ENCODE data around the gene ANKRD33.

ANKRD33 gene

DNA sequence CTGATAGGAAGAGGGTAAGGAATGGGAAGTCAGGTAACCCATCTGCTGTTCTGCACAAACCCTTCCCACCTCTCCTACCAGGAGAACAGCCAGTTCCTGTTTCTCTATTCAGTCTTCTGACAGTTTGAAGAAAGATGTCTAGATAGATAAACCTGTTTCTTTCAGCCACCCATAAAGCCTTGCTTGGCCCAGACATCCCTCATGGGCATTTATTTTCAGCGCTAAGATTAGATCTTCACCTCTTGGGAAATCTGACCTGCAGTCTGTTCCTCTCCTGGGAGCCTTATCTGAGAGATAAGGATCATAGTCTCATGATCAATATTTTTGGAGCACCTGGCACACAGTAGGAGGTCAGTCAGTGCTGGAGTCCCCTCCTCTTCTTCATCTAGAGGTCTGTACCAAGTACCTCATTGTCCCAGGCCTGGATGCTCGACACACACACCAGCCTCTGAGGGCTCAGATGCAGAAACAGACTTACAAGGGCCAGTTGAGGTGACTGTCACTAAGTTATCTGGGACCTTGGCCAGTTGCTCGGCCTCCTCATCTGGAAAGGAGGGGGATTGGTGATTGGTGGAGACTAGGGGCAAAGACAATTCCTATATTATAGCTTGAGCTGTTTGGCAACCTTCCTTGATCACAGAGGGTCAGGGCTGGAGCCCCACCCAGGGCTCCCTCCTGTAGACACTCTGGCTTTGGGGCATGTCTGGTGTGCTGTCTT, 37.6 kb downstream of the ANKRD33 start:
- peak overlapping the region; percentile 23; the same call in 1 of the 2 replicates for H3K27ac ChIP-seq

DNA sequence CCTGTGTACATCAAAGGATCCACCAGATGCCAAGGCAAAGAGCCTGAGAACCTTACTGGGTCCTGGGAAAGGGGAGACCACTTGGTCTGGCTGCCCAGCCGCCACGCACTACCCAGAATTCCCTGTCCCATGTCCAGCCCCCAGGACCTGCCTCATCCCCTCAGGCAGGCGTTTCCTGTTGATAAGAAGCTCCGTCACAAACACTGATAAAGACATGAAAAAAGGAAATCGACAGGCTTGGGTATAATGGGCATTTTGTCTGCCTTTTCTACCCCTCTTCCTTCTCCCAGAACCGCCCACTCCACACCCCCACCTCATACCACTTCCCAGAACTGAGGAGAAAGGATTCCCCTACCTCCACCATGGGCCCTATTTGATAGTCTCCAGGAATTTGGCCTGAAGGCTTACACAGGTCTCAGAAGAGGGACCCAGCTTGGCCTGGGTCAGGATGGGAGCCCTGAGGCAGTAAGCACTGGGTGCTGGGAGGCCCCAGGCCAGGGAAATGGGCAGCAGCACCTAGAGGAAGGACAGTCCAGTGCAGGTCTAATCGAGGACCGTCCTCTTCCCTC, 38.2 kb downstream of the ANKRD33 start:
- H3K27ac ChIP-seq, result peak overlapping the region; percentile 23; the same call in 1 of the 2 replicates

More for the DNA sequence above, 37.6 kb downstream of the ANKRD33 start:
- TF ChIP-seq, protein P1, sequence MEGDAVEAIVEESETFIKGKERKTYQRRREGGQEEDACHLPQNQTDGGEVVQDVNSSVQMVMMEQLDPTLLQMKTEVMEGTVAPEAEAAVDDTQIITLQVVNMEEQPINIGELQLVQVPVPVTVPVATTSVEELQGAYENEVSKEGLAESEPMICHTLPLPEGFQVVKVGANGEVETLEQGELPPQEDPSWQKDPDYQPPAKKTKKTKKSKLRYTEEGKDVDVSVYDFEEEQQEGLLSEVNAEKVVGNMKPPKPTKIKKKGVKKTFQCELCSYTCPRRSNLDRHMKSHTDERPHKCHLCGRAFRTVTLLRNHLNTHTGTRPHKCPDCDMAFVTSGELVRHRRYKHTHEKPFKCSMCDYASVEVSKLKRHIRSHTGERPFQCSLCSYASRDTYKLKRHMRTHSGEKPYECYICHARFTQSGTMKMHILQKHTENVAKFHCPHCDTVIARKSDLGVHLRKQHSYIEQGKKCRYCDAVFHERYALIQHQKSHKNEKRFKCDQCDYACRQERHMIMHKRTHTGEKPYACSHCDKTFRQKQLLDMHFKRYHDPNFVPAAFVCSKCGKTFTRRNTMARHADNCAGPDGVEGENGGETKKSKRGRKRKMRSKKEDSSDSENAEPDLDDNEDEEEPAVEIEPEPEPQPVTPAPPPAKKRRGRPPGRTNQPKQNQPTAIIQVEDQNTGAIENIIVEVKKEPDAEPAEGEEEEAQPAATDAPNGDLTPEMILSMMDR (conservative IDR thresholded peaks at IDR 0.05), result no peak

DNA sequence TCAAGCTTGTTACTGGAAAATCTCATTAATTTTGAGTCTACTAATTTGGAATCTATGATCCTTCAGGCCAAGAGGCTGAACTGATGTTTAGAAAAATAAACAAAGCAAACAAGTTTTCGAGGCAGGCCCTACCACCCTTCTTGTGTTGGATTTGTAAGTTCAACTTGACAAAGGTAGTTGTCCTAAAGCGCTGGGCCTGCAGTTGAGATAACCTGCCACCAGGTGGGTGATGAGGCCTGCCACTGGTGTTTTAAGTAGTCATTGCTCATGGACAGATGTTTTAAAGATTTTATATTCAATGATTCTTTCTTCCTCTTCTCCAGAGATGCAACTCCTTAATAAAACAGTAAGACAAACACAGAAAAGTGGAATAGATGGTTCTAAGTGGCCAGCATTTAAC, 38.8 kb downstream of the ANKRD33 start:
- TF ChIP-seq, protein P1 (conservative IDR thresholded peaks at IDR 0.05), result peak; percentile 86
- H3K27ac ChIP-seq, result no peak overlapping the region; the same call in 1 of the 2 replicates

More for the DNA sequence above, 38.2 kb downstream of the ANKRD33 start:
- TF ChIP-seq, protein P1 (conservative IDR thresholded peaks at IDR 0.05), result no peak

DNA sequence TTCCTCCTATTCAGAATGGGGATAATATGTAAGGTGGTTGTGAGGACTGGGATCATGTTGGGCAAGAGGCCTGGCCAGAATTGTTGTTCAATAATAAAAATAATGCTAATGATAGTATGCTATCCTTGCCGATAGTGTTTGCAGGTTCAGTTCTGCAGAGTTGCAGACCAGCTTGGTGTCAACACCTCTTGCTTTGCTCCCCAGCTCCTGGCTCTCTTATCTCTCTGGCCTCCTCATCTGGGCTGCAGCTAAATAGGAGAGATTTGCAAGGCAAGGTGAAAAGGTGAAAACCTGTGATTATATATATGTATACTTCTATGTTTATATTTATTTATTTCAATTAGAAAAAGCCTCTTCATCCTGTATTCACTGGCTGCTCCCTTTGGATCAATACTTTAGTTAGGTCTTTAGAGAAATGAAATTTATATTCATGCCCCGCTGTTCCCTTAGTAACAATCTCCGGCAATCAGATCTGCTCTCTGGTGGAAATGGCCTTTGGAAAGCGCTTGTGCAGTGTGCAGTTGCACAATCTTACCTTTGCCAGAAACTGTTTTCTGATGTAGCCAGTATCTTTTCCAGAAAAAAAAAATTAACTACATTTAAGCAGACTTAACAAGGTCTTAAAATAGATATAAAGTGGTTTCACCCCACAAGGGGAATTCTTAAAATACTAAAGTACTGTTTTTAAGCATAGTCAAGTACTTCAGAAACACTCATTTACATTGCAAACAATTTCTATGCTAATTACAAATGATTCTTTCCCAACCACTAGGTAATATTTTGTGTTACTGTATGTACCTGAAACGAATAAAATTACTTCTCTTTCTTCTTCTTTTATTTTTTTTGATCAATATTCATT, 44.5 kb downstream of the ANKRD33 start:
- no peak overlapping the region for H3K27ac ChIP-seq
- TF ChIP-seq, protein P1 (conservative IDR thresholded peaks at IDR 0.05), result no peak

DNA sequence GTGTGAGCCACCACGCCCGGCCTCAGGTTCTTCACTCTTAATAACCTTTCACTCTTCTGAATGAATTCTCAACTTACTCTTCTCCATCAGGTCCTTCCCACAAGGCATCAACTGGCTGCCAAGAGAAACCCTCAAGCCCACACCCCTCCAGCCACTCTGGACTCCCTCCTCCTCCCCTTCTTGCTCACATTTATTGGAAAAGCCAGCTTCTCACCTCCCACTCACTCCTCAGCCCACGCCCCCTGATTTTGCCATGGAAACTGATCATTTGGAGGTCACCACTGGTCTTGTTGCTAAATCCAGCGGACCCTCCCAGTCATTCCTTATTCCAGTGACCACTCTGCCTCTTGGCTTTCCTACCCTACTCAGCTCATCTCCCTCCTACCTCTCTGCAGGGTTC, 46.2 kb downstream of the ANKRD33 start:
- no peak overlapping the region for H3K27ac ChIP-seq

DNA sequence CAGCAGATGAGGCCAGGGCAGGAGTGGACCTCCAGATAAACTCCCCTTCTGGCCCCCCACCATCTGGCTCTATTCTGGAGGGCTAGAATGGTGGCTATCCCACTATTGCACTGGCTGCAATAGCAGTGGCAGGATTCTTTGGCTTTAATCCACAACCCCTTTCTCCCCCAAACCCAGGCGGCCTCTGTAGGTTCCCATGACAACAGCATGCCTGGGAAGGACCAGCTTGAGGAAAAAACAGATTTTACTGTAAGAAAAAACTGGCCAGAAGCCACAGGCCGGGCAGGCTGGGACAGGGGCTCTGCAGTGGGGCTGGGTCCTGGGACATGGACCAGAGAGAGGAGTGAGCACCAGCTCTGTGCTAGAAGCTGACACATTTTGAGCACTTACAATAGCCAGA, 50.0 kb downstream of the ANKRD33 start:
- TF ChIP-seq, protein P1 (conservative IDR thresholded peaks at IDR 0.05), result no peak
- H3K27ac ChIP-seq, result no peak overlapping the region

More for the DNA sequence above, 46.2 kb downstream of the ANKRD33 start:
- TF ChIP-seq, protein P1 (conservative IDR thresholded peaks at IDR 0.05), result no peak

DNA sequence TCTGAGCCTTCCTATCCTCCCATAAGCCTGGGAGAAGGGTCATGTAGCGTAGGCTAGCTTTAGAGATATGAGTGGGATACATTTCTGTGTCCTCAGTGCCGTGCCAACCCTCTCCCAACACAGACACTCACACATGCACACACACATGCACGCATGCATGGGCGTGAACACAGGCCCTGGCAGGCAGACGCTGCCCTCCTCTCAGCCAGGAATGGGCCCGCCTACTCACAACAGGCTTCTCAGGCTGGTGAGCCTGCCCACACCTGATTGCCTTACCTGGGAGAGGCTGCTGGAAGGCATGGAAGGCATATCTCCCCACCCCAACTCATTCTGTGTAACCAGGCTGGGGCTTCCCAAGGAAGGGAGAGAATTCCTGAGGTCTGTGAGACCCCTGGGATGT, 50.8 kb downstream of the ANKRD33 start:
- no peak overlapping the region for H3K27ac ChIP-seq
- TF ChIP-seq, protein P1 (conservative IDR thresholded peaks at IDR 0.05), result no peak

Data from VCaP (cell line).